ENCODE data around the gene MRPS6. TPM values are rescaled to one million over a fixed set of nuclear protein-coding genes. Genes with fewer than 3 reads are reported as not detected.

The MRPS6 gene
- total and polyA plus RNA-seq, 2 of the 13 experiments (the other 11 are each of a cell fraction or from before 2014, with no cell fraction given), result 14.2 to 26.9 TPM

- BruUV-seq (replicated peaks), result no TSS peak
- FAIRE-seq, result no peak
- 25% methylated on average over 9 of the region's 12 CpGs for WGBS (ENCODE audit: low lambda C conversion rate)
- TF ChIP-seq HDAC1 (CRISPR knock-in tag; IDR thresholded peaks at IDR 0.05) (no peak), THRA (CRISPR knock-in tag; IDR thresholded peaks at IDR 0.05; ENCODE audit: borderline replicate concordance) (no peak), MIXL1 (CRISPR knock-in tag; IDR thresholded peaks at IDR 0.05) (no peak), ZNF687 (CRISPR knock-in tag; IDR thresholded peaks at IDR 0.05) (peak; percentile 24; the same call in 1 of the 2 replicates), CREB3 (CRISPR knock-in tag; IDR thresholded peaks at IDR 0.05) (no peak), ZNF441 (CRISPR knock-in tag; IDR thresholded peaks at IDR 0.05; ENCODE audit: borderline replicate concordance) (no peak), MAZ (IDR thresholded peaks at IDR 0.05; ENCODE audit: borderline replicate concordance, low read depth, low read length) (no peak), MAZ (CRISPR knock-in tag; IDR thresholded peaks at IDR 0.05; ENCODE audit: low read depth) (no peak), ZNF281 (CRISPR knock-in tag; IDR thresholded peaks at IDR 0.05; ENCODE audit: borderline replicate concordance) (no peak), HOXD1 (CRISPR knock-in tag; IDR thresholded peaks at IDR 0.05) (no peak), PATZ1 (CRISPR knock-in tag; IDR thresholded peaks at IDR 0.05) (0 out of 2 replicates have a peak, but pooled peaks have one; percentile 31)
Measured at GRCh38 chr21:34186109-34186719, 112.8 kb downstream of the MRPS6 start.

More at GRCh38 chr21:34186109-34186719, 112.8 kb downstream of the MRPS6 start:
- Histone ChIP-seq H3K4me2 (ENCODE audit: low read depth, low read length) (no peak overlapping the region), H3K4me3 (replicated peaks in 1 of 3; ENCODE audit: insufficient read depth in 1 of 3, low read depth in 2 of 3, low read length in 3 of 3) (no peak overlapping the region), H3K27me3 (ENCODE audit: control insufficient read depth in 1 of 2, insufficient read depth in 2 of 2, low read length in 2 of 2) (no peaks in the 10 kb centered on the region), H2AFZ (ENCODE audit: low read length) (no peak overlapping the region), H3K9ac (ENCODE audit: insufficient read depth, low read depth, low read length) (no peak overlapping the region), H3K27ac (ENCODE audit: extremely low read length, insufficient read depth, low read length) (no peak overlapping the region), H3K4me1 (ENCODE audit: insufficient read depth, low read length) (peaks cover 64% of the 10 kb centered on the region), H3K36me3 (replicated peaks in 1 of 2; ENCODE audit: control insufficient read depth in 1 of 2, insufficient read depth in 2 of 2, low read length in 2 of 2) (no peaks in the 10 kb centered on the region), H3K9me3 (ENCODE audit: low read length) (no peaks in the 10 kb centered on the region), H3K79me2 (ENCODE audit: insufficient read depth, low read length) (no peaks in the 10 kb centered on the region), H4K20me1 (ENCODE audit: insufficient read depth, low read length) (no peaks in the 10 kb centered on the region)
- no peak for DNase-seq (ENCODE audit: low spot score)
- ChIA-PET POLR2A (no interaction called here), CTCF (ENCODE audit: low intra/inter-chr PET ratio, low total read pairs) (no interaction called here)
- intact Hi-C loops (cut with micrococcal nuclease; ENCODE audit: unreplicated experiment) (no loop called here), in situ Hi-C loops (cut with HindIII; ENCODE audit: extremely low pct_ligation_motif_present, low pct_unique_long_range_greater_than_20kb) (no loop called here)
- no peak for ATAC-seq

Data from HepG2 (cell line).